Measurements from ENCODE around the gene FRMD5.

The FRMD5 gene

DNA sequence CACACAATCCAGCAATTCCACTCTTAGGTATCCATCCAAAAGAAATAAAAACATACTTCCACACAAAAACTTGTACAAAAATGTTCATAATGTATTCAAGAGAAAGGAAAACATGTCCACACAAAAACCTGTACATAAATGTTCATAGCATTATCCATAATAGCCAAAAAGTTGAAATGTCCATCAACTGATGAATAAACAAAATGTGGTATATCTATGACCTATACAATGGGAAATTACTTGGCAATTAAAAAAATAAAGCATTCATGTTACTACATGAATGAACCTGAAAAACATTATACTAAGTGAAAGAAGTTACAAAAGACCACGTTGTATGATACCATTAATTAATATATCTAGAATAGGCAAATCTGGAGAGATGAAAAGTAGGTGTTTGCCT lies 17.9 kb downstream of the FRMD5 start:
- TF ChIP-seq, protein P1, sequence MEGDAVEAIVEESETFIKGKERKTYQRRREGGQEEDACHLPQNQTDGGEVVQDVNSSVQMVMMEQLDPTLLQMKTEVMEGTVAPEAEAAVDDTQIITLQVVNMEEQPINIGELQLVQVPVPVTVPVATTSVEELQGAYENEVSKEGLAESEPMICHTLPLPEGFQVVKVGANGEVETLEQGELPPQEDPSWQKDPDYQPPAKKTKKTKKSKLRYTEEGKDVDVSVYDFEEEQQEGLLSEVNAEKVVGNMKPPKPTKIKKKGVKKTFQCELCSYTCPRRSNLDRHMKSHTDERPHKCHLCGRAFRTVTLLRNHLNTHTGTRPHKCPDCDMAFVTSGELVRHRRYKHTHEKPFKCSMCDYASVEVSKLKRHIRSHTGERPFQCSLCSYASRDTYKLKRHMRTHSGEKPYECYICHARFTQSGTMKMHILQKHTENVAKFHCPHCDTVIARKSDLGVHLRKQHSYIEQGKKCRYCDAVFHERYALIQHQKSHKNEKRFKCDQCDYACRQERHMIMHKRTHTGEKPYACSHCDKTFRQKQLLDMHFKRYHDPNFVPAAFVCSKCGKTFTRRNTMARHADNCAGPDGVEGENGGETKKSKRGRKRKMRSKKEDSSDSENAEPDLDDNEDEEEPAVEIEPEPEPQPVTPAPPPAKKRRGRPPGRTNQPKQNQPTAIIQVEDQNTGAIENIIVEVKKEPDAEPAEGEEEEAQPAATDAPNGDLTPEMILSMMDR (IDR thresholded peaks at IDR 0.05; ENCODE audit: low read depth, low read length, missing control alignments), result no peak
- DNase-seq (ENCODE audit: extremely low read depth, low read depth), result no peak
- no peak overlapping the region for H3K4me3 ChIP-seq (replicated peaks; ENCODE audit: low read depth, low read length)

DNA sequence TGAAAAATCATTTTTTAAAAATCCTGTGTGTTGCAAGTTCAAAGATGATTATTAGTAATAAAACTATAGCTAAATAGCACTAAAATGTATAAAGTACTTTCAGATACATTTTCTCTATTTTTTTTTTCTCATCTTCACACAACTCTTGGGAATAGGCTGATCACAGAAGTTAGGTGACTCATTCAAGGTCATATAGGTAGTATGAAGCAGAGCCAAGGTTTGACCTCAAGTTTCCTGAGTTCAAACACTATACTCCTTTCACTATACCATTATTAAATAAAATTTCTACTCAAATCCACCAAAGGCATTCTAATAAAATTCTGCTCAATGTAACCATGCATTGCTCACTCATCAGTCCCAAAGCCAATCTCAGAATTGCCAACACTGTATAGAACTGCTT lies 21.3 kb downstream of the FRMD5 start:
- no peak overlapping the region for H3K4me3 ChIP-seq (replicated peaks; ENCODE audit: low read depth, low read length)
- no peak for DNase-seq (ENCODE audit: extremely low read depth, low read depth)
- TF ChIP-seq, protein P1 (IDR thresholded peaks at IDR 0.05; ENCODE audit: low read depth, low read length, missing control alignments), result no peak

DNA sequence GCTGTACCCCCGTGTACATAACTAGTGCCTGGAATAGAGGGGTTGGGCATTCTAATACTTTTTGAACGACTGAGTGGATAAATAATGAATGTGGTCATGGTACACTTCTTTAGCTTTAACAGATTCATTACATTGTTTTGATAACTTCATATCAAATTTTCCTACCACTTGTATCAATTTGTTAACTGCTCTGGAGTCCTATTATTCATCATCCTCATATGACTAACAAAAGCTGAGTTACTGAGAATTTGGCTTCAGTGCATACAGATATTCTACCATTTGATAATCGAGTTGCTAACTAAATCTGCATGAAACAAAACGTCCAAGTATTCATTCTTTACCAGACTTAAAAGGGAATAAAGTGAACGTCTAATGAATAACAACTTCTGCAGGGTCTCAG lies 31.7 kb downstream of the FRMD5 start:
- TF ChIP-seq, protein P1 (IDR thresholded peaks at IDR 0.05; ENCODE audit: low read depth, low read length, missing control alignments), result no peak
- no peak for DNase-seq (ENCODE audit: extremely low read depth, low read depth)
- no peak overlapping the region for H3K4me3 ChIP-seq (replicated peaks; ENCODE audit: low read depth, low read length)

DNA sequence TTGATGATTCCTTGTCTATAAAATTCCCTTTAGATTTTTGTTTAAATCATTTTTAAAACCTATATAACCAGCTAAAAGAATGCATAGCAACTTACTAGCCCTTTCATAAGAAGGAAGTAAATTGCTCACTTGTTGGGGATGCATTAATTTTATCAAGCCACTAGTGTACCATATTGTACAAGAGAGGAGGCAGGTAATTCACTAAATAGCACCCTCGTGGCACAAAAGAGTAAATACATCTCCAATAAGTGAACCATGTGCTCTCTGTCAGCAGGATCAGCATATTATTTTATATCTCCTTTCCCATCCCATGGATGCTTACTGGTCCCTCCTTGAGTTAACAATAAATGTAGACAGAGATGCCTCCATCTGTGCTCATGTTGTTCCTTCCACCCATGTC lies 34.3 kb downstream of the FRMD5 start:
- DNase-seq (ENCODE audit: extremely low read depth, low read depth), result no peak
- no peak overlapping the region for H3K4me3 ChIP-seq (replicated peaks; ENCODE audit: low read depth, low read length)
- TF ChIP-seq, protein P1 (IDR thresholded peaks at IDR 0.05; ENCODE audit: low read depth, low read length, missing control alignments), result no peak

- no peak for DNase-seq (ENCODE audit: extremely low read depth, low read depth)
- TF ChIP-seq, protein P1 (IDR thresholded peaks at IDR 0.05; ENCODE audit: low read depth, low read length, missing control alignments), result no peak
- no peak overlapping the region for H3K4me3 ChIP-seq (replicated peaks; ENCODE audit: low read depth, low read length)
Observed at GRCh38 chr15:44159492-44159891, 35.6 kb downstream of the FRMD5 start.

GRCh38 chr15:44158111-44158510 lies 37.0 kb downstream of the FRMD5 start:
- H3K4me3 ChIP-seq (replicated peaks; ENCODE audit: low read depth, low read length), result no peak overlapping the region
- TF ChIP-seq, protein P1 (IDR thresholded peaks at IDR 0.05; ENCODE audit: low read depth, low read length, missing control alignments), result no peak
- DNase-seq (ENCODE audit: extremely low read depth, low read depth), result no peak

GRCh38 chr15:44157679-44158078 lies 37.4 kb downstream of the FRMD5 start:
- H3K4me3 ChIP-seq (replicated peaks; ENCODE audit: low read depth, low read length), result no peak overlapping the region
- TF ChIP-seq, protein P1 (IDR thresholded peaks at IDR 0.05; ENCODE audit: low read depth, low read length, missing control alignments), result no peak
- DNase-seq (ENCODE audit: extremely low read depth, low read depth), result peak; percentile 50
